Measurements from ENCODE around the gene PLEKHM3.
A peak's percentile ranks its signal among the peaks of the same experiment; 100 is the strongest.

The PLEKHM3 gene

GRCh38 chr2:207833251-207833751, 192.0 kb downstream of the PLEKHM3 start:
- Mint-ChIP-seq H3K4me1 (peaks cover 0 to 1% of the 10 kb centered on the region in 2 donors), H3K4me3 (no peak overlapping the region), H3K27ac (no peak overlapping the region), H3K9me3 (no peaks in the 10 kb centered on the region), H3K36me3 (peaks cover 8 to 10% of the 10 kb centered on the region in 2 donors), H3K27me3 (no peaks in the 10 kb centered on the region)
- DNase-seq (no peak), ATAC-seq (replicated peaks) (peak; percentile 68 to 75)

GRCh38 chr2:207831584-207832248, 193.6 kb downstream of the PLEKHM3 start:
- H3K36me3 Mint-ChIP-seq, result peaks cover 10 to 16% of the 10 kb centered on the region in 2 donors
- peak overlapping the region; percentile 71 for H3K27ac Mint-ChIP-seq
- ATAC-seq (replicated peaks), result no peak
- no peaks in the 10 kb centered on the region for H3K27me3 Mint-ChIP-seq
- no peak for DNase-seq
- peaks cover 0 to 1% of the 10 kb centered on the region in 2 donors for H3K4me1 Mint-ChIP-seq
- H3K4me3 Mint-ChIP-seq, result no peak overlapping the region
- no peaks in the 10 kb centered on the region for H3K9me3 Mint-ChIP-seq

DNA sequence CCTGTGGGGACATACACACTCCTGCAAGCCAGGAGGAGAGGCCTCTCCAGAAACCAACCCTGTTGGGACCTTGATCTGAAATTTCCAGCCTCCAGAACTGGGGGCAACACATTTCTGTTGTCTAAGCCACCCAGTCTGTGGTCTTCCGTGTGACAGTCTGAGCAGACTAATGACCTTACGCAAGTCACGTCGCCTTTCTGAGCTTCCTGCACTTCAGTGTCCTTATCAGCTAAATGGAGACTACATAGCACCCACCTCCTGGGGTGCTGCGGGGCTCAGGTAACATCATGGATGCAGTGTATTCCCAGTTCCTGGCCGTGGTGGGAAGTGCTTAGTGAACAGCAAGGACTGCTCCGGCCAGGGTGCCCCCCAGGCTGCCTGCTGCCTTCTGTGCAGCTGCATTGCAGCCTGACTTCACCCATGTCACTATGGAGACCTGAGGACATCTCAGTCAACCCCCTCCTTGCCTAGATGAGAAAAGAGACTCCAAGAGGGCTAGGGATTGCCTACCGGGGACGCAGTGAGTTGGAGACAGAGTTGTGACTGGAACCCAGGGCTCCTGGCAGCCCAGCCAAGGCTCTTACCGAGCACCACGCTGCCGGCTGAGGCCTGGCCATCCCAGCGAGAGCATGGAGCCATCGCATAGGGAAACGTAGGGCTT, 194.4 kb downstream of the PLEKHM3 start:
- Mint-ChIP-seq H3K4me3 (no peak overlapping the region), H3K4me1 (peaks cover 0 to 1% of the 10 kb centered on the region in 2 donors), H3K27me3 (no peaks in the 10 kb centered on the region), H3K27ac (no peak overlapping the region), H3K9me3 (no peaks in the 10 kb centered on the region), H3K36me3 (peaks cover 13 to 22% of the 10 kb centered on the region in 2 donors)
- DNase-seq (no peak), ATAC-seq (replicated peaks) (no peak)

- no peaks in the 10 kb centered on the region for H3K27me3 Mint-ChIP-seq
- no peak overlapping the region for H3K4me3 Mint-ChIP-seq
- no peak overlapping the region for H3K27ac Mint-ChIP-seq
- H3K4me1 Mint-ChIP-seq, result peaks cover 0 to 1% of the 10 kb centered on the region in 2 donors
- H3K9me3 Mint-ChIP-seq, result no peaks in the 10 kb centered on the region
- H3K36me3 Mint-ChIP-seq, result peaks cover 14 to 36% of the 10 kb centered on the region in 2 donors
- no peak for ATAC-seq (replicated peaks)
- no peak for DNase-seq
These were observed 196.8 kb downstream of the PLEKHM3 start for GRCh38 chr2:207828361-207829057.

DNA sequence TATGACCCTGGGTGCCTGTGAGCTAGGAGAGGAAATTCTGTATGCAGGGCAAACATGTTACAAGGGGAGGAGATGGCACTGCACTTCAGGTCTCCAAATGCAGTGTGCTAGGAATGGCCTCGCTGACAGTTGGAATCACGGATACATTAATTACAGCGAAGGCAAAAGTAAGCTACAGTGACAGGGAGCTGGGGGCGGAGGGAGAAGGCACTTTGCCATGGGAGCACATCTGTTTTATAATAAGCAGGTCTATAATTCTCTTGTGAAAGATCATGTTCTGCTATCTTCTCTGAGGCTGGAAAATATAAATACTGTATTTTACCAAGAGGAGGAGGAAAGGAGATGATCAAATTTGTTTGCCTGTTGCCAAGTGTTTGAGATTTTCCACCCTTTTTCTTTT, 199.3 kb downstream of the PLEKHM3 start:
- DNase-seq (no peak), ATAC-seq (replicated peaks) (no peak)
- Mint-ChIP-seq H3K9me3 (no peaks in the 10 kb centered on the region), H3K27me3 (no peaks in the 10 kb centered on the region), H3K4me1 (no peaks in the 10 kb centered on the region), H3K27ac (no peak overlapping the region), H3K4me3 (no peak overlapping the region), H3K36me3 (peaks cover 17 to 42% of the 10 kb centered on the region in 2 donors)

DNA sequence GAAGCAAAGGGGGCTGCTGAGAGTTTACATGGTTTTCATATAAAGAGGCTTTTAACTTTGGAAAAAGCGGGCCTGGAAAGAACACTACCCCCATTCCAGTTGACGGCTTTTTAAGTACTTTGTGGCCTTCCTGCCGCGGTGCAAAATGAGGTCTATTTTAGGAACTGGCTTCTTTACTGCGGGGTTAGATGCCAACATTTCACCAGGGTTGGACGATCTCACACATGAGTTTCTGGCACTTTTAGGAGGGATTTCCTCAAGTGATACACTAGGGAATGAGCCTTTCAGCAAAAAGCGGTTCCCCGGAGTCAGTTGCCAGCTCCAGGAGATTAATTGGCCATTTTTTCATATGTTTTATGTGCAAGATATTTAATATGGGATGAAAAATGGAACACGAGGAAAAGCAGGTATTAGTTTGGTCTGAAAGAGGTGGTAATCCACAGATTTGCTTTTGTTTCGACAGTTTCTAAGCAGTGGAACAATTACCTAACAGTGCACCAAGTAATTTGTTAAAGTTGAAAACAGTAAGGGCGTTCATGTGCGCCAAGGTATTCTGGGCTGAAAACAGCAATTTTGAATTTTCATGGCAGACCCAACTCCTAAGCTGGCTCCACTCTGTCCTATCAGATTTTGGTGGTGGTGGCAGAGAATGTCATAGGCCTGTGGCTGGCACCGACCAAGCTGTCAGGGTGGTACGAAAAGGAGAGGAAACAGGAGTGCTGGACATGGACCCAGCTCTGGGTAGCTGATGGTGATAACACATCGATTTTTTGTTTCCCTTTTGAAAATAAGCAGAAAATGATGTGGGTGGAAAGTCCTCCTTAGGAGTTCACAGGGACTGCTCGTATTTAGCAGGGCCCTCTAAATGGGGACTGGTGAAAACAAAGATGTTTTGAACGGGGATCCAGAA, 200.0 kb downstream of the PLEKHM3 start:
- no peaks in the 10 kb centered on the region for H3K4me1 Mint-ChIP-seq
- no peaks in the 10 kb centered on the region for H3K9me3 Mint-ChIP-seq
- no peak for DNase-seq
- H3K27ac Mint-ChIP-seq, result no peak overlapping the region
- no peaks in the 10 kb centered on the region for H3K27me3 Mint-ChIP-seq
- ATAC-seq (replicated peaks), result no peak
- H3K4me3 Mint-ChIP-seq, result no peak overlapping the region
- H3K36me3 Mint-ChIP-seq, result peaks cover 17 to 42% of the 10 kb centered on the region in 2 donors

GRCh38 chr2:207823865-207824264, 201.5 kb downstream of the PLEKHM3 start:
- Mint-ChIP-seq H3K27ac (no peak overlapping the region), H3K36me3 (peaks cover 17 to 39% of the 10 kb centered on the region in 2 donors), H3K4me3 (no peak overlapping the region), H3K4me1 (no peaks in the 10 kb centered on the region), H3K27me3 (no peaks in the 10 kb centered on the region), H3K9me3 (no peaks in the 10 kb centered on the region)
- DNase-seq (no peak), ATAC-seq (replicated peaks) (no peak)

GRCh38 chr2:207819839-207820784, 205.2 kb downstream of the PLEKHM3 start:
- Mint-ChIP-seq H3K4me3 (no peak overlapping the region), H3K36me3 (peaks cover 9 to 20% of the 10 kb centered on the region in 2 donors)

DNA sequence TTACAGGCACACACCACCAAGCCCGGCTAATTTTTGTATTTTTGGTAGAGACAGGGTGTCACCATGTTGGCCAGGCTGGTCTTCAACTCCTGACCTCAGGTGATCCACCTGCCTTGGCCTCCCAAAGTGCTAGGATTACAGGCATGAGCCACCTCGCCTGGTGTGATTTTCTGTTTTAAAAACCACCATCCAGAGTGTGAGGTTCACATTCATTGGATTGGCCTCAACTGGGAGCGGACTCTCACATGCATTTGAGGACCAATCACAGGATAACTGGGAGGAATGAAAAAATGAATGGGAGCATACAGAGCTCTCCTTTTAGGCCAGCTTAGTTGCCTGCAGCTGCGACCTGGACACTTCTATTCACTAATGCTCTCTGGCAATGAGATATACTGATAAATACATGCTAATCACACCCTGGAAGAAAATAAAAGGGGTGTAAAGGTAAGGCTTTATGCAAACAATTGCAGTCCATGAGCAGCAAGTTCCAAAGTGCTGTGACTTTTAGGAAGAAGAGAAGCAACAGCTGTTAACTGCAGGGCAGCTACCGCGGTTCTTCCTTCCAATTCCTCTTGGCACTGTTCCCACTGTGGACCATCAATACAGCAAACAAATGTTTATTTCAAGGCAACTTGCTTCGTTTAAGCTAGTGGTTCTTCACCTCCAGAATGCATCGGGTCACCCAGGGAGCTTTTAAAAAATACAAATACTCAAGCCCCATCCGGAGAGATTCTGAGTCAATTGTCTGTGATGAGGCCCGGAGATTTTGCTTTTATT, 206.1 kb downstream of the PLEKHM3 start:
- Mint-ChIP-seq H3K9me3 (no peaks in the 10 kb centered on the region), H3K36me3 (peaks cover 9 to 15% of the 10 kb centered on the region in 2 donors)

More at GRCh38 chr2:207819839-207820784, 205.2 kb downstream of the PLEKHM3 start:
- Mint-ChIP-seq H3K27ac (no peak overlapping the region), H3K9me3 (no peaks in the 10 kb centered on the region), H3K4me1 (no peaks in the 10 kb centered on the region), H3K27me3 (no peaks in the 10 kb centered on the region)
- ATAC-seq (replicated peaks) (no peak), DNase-seq (no peak)

DNA sequence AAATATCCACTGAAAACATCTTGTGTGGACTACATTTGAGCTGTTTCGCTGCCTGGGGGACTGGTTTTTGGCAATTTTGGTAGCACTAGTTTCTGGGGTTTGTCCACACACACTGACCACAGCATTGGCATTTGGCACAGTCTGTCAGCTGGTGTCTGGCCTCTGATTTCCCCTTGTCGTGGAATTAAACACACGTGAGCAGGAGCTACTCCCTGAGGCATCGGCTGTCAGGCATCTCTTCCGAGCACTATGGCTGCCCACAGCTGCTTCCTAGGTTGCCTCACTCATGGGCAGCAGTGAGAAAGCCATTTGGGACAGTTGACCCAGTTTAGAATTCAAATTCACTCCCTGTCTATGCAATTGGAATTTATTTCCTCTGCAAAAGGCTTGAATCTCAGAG, 208.8 kb downstream of the PLEKHM3 start:
- H3K4me3 Mint-ChIP-seq, result no peak overlapping the region
- DNase-seq, result no peak
- ATAC-seq (replicated peaks), result no peak
- H3K27me3 Mint-ChIP-seq, result no peaks in the 10 kb centered on the region
- H3K4me1 Mint-ChIP-seq, result peaks cover 0 to 7% of the 10 kb centered on the region in 2 donors
- no peaks in the 10 kb centered on the region for H3K9me3 Mint-ChIP-seq
- no peak overlapping the region for H3K27ac Mint-ChIP-seq
- peaks cover 3 to 4% of the 10 kb centered on the region in 2 donors for H3K36me3 Mint-ChIP-seq

More for the DNA sequence above, 206.1 kb downstream of the PLEKHM3 start:
- Mint-ChIP-seq H3K4me1 (no peaks in the 10 kb centered on the region), H3K4me3 (no peak overlapping the region), H3K27me3 (no peaks in the 10 kb centered on the region), H3K27ac (no peak overlapping the region)
- ATAC-seq (replicated peaks) (no peak), DNase-seq (no peak)

DNA sequence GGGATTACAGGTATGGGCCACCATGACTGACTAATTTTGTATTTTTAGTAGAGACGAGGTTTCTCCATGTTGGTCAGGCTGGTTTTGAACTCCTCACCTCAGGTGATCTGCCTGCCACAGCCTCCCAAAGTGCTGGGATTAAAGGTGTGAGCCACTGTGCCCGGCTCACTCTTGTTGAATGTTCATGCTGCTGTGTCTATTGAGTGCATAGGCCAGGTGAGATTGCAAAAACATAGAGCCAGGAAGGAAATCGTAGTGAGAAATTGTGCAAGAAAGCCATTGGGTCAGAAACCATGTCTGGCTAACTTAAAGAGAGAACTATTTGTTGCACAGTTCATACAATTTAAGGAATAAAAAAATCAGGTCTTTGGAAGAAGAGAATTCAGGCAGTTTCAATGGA, 210.1 kb downstream of the PLEKHM3 start:
- ATAC-seq (replicated peaks), result no peak
- Mint-ChIP-seq H3K36me3 (peaks cover 3 to 4% of the 10 kb centered on the region in 2 donors), H3K27me3 (no peaks in the 10 kb centered on the region), H3K27ac (no peak overlapping the region), H3K9me3 (no peaks in the 10 kb centered on the region), H3K4me1 (peaks cover 2 to 7% of the 10 kb centered on the region in 2 donors), H3K4me3 (no peak overlapping the region)
- DNase-seq, result no peak

DNA sequence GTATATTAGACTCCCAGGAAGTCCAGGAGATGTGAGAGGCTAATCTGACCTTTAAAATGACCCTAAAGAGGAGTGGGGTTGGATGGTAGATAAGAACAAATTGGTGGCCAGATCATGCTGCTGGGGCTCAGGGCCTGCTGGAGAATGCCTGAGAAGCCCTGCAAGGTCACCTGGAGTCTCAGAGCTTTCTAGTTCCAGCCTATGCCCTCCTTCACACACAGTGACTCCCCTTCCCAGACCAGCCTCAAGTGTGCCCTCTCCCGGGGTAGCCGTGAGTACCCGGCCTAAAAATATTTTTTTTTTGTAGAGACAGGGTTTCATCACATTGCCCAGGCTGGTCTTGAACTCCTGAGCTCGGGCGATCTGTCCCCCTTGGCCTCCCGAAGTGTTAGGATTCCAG, 211.4 kb downstream of the PLEKHM3 start:
- Mint-ChIP-seq H3K9me3 (no peaks in the 10 kb centered on the region), H3K4me1 (peaks cover 2 to 7% of the 10 kb centered on the region in 2 donors), H3K27ac (no peak overlapping the region), H3K36me3 (peaks cover 0 to 4% of the 10 kb centered on the region in 2 donors), H3K27me3 (no peaks in the 10 kb centered on the region), H3K4me3 (no peak overlapping the region)
- ATAC-seq (replicated peaks), result no peak
- DNase-seq, result no peak

Measured in stimulated activated naive B cell treated with anti-CD40 and anti-IgM and Interleukin-4, amounts not matched to agents 10 μg/mL and 1 μg/mL and 100 μg/mL, for 72 hours (primary cell).